HG03097 (cell line): ENCODE measurements around the gene EEF1AKMT2.

ENCODE experiments used
- ATAC-seq: cut with Tn5 transposase; IDR thresholded peaks from one replicate; pipeline ENCODE4 v1.9.1; 2021; ENCODE audit not compliant: unreplicated experiment, low FRiP score

The EEF1AKMT2 gene

DNA sequence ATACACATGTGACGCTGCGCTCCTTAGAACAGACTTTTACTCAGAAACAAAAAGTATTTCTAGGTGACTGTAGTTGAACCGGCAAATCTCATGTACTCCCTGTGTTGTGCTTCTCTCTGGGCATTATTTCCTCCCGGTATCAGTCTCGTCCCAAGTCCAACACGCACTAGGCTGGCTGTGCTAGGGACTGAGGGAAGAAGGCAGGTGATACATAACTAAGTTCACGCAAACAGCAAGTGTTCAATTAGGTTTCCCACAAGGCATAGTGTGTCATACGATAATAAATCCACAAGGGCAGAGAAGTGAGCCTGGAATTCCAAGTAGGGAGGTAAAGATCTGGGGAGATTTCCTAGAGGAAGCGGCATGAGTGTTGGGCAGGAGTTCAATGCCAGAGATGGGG is 67.9 kb downstream of the EEF1AKMT2 start:
- no peak for ATAC-seq

DNA sequence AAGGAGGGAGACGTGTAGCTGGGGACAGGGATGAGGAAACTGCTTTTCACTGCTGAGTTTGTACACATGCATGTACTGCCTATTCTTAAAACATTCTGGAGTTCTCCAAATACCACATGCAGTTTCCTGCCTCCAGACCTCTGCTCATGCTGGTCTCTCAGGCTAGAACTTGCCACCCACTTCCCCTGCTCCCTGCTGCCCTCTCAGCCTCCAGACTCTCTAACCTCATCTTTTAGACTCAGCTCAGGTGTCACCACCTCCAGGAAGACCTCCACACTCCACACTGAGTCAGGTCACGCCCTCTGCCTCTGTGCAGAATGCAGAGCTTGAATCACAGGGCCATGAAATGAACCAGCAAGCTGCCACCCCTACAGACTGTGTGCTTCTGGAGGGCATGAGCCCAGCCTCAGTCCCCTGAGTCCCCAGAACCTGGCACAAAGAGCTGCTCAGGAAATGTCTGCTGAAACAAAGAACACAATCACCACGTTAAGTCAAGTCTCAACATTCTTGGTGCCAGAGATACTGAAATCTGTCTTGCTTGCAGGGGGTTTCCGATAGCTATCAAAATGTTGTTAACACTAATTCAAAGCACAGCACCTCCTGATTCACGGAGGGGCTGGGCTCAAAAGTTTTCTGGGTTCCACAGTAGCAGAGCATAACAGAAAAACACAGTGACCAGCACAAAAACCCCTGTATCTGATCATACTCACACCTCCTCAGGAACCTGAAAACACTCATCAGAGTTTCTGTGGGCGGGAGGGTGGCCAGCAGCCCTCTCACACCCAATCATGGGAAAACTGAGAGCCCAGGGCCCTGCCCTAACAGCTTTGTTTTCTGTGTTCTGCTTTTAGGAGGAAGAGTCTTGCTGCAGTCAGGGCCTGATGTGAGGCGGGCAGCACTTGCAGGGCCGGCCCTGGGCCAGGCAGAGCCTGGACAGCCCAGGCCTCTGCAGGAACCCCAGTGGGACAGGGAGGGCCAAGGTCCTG is 68.6 kb downstream of the EEF1AKMT2 start:
- peak; percentile 55 for ATAC-seq

GRCh38 chr10:124721330-124722045 is 70.2 kb downstream of the EEF1AKMT2 start:
- ATAC-seq: no peak

DNA sequence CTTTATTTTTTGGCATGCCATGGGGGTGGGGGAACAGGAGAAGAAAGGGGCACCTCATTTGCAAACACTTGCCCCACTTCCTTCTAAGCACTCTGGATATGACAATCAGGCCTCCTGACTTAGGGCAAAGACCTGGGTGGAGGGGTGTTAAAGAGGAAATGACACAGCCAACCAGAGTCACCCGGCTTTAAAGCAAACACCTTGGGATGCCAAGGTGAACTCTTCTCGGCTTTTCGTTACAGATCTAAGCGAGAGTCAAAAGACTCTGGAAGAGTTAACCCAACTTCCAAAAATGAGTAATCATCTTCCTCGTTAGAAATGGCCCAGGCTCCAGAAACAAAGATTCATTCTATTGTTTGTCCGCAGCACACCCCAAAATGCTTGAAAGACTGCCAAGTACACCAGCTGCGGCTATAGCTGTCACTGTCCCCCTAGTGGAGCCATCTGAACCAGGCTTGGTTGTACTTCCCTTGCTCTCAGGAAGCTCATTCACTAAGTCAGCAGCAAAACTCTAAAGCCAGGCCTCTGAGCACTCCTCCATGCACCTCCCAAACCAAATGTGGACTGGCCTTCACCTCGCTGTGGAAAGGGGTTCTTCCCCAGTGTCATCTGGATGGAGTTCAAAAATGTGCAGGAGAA is 72.4 kb downstream of the EEF1AKMT2 start:
- peak; percentile 32 for ATAC-seq

GRCh38 chr10:124717911-124718741 is 73.6 kb downstream of the EEF1AKMT2 start:
- ATAC-seq: peak; percentile 55

- ATAC-seq: no peak
These were observed 74.5 kb downstream of the EEF1AKMT2 start for GRCh38 chr10:124717041-124717757.

DNA sequence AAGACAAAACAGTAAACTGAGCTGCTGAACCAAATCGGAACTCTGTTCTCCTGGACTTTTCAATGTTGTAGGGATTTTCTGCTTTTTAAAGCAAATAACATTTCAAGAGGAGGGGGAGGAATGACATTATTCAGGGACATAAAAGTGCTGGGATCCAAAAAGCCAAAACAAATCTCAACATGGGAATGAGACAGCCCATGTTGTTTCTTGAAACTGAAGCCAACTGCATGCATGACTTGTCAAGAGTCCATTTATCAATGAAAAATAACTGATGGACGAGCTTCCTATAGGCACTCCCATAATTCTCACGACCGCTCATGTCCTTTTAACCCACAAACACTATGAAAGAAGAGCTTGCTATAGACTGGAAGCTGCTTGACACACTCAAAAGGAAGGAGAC is 75.3 kb downstream of the EEF1AKMT2 start:
- no peak for ATAC-seq

DNA sequence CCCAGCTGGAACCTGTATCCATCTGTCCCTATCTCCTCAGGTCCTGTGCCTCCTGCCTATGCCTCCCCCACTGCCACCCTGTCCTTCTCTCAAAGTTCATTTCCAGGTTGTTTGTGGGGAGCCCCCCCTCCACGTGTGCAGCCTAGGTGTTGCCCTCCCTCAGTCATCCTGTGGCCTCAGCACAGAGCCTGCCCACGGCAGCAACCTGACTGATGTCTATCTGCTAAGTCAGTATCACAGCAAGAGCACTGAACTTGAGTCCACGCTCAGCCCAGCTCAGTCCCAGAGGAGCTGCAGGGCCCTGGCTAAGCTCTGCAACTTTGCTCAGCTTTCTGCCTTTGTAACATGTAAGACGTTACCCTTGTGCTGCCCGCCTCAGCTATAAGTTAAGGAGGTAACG is 76.2 kb downstream of the EEF1AKMT2 start:
- ATAC-seq: no peak

DNA sequence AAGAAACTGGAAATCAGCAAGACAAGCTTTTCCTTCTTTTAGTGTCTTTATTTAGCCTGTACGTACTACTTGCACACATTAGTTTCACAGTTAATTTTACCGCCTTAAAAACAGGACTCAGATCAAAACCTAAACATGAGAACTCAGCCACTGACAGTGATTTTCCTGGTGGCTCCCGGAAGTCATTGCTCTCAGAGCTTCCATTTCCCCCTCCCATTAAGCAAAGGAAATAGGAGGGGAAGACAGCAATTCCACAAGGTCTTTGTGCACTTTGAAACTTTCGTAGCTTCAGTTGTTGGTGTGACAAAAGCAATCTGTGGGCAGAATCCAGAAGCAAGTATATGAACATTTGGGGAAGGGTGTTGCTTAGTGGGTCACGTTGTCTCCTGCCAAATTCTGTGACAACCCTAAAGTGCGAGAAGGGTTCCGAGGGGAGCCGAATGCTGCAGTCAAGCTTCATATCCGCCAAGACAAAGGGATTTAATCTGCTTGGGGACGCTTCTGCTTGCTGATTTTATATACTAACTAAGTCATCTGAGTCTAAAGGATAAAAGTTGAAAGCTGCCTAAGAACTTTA is 77.9 kb downstream of the EEF1AKMT2 start:
- no peak for ATAC-seq

DNA sequence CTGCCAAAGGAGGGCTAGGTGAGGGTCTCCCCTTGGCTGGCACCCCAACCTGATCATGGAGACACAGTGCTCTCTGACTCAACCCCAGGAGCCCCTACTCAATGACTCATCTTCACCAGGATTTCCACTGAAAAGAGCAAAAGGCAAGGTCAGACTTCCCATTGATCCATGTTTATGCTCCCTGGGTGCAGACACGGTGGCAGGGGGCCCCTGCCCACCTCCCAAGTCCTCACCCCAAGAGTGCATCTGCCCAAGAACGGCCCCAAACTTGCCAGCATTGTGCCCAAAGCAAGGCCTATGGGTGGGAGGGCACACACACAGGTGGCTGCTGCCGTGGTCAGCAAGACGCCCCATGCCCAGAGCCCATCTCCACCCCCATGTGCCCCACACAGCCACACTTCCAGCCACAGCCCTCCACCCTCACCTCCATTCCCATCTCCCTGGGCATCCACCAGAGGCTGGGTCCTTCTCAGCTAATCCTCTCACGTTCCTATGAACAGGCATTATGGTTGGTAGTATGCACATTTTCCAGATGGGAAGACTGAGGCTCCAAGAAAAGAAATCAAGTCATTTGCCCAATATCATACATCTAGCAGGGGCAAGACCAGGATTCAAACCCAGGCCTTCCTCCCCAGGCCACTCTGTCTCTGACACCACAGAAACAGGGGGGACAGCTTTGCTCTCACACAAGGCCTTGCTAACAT is 78.8 kb downstream of the EEF1AKMT2 start:
- no peak for ATAC-seq

- no peak for ATAC-seq
These were observed 80.5 kb downstream of the EEF1AKMT2 start for GRCh38 chr10:124711145-124711544.

DNA sequence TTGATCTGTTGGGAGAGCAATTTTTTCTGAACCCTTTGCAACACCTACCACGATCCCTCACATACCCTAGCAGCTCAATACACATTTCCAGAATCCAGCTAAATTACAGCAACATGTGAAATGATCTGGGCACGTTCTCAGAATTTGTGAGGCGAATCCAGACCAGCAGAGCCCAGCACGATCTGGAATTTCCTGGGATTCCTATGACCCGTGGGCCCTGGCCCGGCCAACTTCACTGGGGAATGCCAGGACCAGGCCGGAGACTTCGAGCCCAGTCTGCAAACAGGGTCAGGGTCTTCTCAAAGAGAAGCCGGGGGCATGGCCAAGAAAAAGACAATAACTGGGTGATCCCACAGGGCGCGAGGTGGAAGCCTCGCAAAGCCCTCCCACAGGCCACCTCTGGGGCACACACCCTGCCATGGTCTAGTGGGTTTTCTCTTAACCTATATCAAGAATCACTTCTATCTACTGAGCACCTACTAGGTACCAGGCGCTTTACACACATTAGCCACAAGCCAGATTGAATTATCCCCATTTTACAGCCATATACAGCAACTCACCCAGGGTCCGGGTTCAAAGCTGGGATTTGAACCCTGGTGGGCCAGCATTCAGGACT is 81.3 kb downstream of the EEF1AKMT2 start:
- no peak for ATAC-seq

DNA sequence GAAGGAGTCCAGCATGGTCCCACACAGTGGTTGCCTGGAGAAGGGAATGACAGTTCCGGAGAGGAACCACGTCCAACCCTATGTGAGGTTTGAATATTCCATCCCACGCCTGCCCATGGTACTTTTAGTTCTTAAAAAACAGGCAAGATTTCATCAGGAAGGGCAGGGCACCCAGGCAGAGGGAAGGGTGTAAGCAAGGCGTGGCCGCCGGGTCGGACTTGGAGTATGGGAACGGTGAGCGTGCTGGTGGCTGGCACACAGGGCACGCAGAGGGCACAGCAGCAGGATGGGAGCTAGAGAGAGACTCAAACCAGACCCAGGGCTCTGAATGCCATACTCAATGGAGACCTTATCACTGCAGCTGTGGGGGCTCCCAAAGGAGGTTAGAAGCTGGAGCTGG is 81.8 kb downstream of the EEF1AKMT2 start:
- ATAC-seq: no peak

GRCh38 chr10:124708922-124709520 is 82.7 kb downstream of the EEF1AKMT2 start:
- ATAC-seq: no peak

DNA sequence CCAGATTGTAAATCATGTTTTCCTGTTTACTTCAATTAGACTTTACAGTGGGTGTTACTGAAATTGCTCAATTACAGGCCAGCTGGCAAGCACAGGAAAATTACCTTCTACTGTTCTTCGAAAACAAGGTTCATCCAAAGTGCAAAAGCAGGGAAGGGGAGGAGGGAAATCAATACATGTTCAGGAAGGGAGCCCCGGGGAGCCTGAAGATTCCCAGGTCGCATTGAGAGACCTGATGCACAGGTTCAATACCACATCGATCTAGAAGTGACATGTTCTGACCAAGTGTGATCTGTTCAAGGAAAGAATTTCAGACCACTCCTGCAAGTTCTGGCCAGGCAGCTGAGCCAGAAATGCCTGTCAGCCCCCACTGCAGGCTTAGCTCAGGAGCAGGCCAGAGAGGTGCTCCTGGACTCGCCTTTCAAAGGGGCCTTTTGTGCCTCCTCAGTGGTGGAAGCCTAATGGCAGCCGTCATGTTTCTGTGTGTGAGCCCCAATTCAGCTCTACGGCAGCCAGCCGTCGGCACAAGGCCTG is 83.4 kb downstream of the EEF1AKMT2 start:
- no peak for ATAC-seq
